ENCODE data around the gene NBPF1.
"Not testable (repeated sequence)": the region's sequence is repeated elsewhere in the genome, so short reads cannot be mapped to it uniquely, and the experiment has no call there.

NBPF1 gene

DNA sequence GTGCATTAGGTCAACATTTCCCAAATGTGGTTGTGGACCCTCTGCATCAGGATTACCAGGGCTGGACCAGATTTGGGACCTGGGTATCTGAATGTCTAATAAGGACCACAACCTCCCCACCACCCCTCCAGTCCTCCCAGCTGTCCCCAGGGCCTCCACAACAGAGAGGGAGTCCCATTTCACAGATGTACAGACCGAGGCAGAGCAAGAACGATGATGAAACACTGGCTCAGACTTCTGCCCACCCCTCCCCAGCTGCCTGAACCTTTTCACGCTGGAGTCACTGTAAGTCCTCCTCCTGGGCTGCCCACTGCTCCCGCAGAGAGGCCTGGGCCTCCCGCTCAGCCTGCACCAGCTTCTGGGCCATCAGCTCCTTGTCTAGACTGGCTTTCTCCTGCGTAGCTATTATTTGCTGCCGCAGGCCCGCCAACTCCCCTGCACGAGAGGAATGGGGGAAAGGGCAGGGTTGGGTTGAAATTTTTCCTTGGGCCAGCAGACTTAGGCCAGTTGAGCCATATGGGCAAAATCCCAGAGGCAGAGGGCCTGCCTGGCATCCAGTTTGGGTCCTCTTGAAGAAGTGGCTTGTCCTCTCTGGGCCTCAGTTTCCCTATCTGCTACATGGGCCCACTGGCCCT is 8.4 kb upstream of the NBPF1 start:
- DNase-seq (ENCODE audit: low spot score) = not testable (repeated sequence)

DNA sequence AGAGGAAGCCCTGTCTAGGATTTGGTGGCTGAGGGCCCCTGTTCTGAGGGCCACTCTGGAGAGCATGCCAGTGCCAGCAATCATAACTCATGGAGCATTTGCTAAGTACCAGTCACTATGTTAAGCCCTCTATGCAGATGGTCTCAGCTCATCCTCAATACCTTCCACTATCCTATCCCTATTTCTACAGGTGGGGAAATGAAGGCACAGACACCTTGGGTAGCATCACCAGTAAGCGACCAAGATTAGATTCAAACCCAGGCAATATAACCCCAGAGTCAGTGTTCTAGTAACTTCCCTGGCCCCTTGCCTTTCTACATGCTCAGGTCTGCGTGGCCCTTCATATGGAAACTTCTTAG is 7.9 kb upstream of the NBPF1 start:
- no peak for DNase-seq (ENCODE audit: low spot score)

DNA sequence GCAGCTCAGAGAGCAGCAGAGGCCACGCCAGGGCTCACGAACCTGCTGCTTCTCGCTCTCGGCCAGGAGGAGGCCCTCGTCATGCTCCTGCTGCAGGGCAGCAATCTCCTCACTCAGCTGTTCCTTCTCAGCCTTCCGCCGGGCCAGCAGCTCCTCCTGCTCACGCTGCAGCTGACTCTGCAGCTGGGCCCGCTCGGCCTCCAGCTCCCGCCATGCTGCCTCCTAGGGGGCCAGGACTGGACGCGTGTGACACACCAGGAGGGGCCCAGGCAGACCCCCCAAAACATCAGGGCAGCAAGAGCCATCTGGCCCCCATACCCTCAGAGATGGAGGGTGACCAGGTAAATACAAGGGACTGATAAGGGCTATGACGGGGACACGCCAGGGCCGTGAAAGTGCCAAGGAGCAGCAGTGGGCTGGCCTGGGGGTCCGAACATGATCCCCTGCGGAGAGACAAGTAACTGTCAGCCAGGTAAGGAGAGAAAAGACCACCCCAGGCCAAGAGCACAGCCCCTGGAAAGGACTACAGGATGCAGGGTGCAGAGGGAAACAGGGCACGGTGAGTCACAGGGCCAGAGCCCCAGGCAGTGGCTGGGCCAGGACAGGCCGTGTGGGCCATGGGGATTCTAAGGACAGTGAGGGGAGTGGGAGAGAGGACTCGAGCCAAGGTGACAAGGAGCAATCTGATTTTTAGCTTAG is 6.6 kb upstream of the NBPF1 start:
- not testable (repeated sequence) for DNase-seq (ENCODE audit: low spot score)

DNA sequence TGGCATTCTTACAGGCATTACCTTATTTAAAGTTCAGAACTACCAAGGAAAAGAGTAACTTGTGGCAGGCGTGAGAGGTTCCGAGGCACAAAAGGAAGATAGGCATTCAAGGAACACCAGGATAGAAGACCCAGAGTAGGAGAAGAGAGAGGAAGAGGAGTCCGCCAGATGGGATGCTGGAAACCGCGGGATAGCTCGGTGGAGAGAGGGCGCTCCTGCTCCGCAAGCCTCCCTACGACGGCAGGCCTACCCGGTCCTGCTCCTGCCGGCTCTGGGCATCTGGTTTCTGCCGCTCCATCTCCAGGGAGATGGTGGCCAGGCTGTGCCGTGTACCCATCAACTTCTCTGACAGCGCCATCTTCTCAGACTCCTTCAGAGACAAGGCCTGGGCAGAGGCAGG is 5.4 kb upstream of the NBPF1 start:
- DNase-seq (ENCODE audit: low spot score) = no peak

DNA sequence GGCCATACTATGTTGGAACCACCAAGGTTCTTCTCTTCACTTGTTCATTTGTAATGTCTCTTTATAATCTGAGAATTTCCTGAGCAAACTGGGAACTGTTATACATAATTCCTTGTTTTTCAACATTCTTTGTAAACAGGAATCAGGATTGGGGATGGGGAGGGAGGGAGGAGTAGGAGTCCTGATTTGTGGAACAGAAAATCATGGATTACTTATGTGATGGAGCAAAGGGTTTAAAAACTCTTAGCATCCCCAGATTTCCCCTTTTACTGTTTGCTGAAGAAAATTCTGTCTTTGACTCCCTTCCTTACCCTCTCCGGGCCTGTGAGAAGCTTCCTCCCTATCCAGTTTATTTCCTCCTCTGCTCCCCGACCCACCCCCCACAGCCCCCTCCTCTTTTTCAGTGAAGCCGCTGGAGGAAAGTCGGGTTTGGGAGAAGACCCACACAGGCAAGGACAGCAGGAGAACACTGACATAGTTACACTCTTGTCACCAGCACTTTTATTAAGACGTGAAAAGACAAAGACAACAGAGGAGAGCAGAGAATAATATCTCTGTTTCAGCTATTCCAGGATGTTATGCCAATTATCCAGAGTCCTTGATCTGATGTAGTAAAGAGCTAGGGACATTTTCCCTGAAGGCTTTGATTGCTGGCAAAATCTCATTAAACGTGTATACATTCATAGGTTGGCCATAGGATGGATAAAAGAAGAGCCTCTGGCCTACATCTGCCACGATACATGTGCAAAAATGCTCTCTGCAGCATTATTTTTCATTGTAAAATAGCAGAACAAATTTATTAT is 4.6 kb upstream of the NBPF1 start:
- DNase-seq (ENCODE audit: low spot score) = no peak

DNA sequence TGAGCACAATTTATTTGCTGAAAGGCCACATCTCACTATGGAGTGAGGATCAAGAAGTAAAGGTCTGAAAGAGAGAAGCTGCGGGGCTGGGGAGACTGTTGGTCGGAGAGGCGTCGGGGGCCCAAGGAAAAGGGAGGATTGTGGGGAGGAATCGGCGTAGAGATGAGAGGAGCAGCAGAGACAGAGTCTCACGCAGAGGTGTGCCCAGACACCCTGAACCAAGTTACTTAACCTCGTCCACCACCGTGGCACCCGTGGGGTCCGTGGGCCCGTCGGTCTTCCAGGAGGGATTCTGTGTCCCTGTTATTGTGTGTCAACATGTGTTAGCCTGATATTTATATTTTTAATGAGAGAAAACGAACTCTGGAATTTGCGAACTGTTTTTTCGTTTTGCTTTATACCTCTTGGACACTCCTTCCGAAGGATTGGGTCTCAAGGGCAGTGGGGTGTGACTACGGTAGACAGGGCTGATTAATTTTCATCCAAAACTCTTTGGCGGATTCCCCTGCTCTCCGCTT is 3.8 kb upstream of the NBPF1 start:
- no peak for DNase-seq (ENCODE audit: low spot score)

DNA sequence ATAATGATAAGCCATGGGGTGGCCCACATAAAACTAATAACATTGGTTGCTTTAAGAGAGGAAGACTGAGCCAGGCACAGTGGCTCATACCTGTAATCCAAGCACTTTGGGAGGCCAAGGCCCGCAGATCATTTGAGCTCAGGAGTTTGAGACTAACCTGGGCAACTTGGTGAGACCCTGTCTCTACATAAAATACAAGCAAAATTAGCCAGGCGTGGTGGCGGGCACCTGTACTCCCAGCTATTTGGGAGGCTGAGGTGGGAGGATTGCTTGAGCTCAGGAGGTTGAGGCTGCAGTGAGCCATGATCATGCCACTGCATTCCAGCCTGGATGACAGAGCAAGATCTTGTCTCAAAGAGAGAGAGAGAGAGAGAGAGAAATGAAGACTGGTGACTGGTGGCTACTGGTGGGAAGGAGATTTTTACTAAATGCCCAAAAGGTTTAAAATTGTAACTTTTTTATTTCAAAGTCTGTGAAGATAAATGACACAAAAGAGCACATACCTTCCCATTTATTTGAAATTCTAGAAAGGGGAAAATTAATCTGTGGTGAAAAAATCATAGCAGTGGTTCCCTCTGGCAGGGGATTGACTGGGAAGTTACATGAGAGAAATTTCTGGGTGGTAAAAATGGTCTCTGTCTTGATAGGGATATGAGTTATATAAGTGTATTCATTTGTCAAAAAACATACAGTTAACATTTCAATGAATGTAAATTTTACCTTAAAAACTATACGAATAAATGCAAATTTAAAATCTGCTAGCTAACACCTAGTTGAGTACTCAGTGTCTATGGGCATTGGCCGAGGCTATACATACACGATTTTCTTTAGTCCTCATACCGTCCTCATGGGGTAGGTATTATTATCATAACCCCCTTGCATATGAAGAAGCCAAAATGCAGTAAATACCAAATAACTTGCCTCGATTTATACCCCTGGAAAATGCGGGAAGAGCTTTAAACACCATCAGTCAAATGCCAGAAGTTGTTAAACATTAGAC is 2.2 kb upstream of the NBPF1 start:
- no peak for DNase-seq (ENCODE audit: low spot score)

DNA sequence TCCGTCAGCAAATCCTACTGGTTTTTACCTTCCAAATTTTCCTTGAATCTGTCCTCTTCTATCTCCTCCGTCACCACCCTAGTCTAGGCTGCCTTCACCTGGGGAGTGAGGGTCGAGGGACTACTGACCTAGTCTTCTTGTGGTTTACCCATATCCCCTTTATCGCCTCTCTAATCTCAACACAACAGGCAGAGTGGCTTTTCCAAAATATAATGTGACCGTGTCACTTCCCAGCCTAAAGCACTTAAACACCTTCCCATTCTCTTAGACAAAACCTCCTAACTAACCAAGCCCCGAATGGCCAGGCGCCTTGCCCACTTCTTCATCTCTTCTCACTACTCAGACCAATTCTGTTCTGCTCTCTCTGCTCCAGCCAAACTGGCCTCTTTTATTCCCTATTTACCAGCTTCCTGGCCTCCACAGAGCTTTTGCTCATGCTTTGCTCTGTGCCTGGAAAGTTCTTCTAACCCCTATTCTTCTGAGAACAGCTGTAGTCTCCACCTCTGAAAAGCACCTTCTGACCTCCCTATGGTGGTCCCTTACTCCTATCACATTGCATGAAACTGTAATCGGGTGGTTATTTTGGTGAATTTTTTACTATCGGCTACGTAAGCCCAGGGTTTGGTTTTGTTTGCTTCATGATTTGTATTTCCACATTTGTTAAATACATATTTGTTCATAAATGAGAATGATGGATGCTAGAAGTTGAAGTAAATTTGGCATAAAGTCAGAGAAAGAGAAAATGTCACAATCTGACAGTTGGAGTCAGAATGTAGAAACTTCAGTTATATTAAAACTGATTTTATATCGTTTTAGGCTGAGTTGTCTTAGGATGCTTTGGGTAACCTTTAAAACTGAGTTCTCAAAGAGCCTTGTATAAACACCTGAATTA is 1.2 kb upstream of the NBPF1 start:
- no peak for DNase-seq (ENCODE audit: low spot score)

DNA sequence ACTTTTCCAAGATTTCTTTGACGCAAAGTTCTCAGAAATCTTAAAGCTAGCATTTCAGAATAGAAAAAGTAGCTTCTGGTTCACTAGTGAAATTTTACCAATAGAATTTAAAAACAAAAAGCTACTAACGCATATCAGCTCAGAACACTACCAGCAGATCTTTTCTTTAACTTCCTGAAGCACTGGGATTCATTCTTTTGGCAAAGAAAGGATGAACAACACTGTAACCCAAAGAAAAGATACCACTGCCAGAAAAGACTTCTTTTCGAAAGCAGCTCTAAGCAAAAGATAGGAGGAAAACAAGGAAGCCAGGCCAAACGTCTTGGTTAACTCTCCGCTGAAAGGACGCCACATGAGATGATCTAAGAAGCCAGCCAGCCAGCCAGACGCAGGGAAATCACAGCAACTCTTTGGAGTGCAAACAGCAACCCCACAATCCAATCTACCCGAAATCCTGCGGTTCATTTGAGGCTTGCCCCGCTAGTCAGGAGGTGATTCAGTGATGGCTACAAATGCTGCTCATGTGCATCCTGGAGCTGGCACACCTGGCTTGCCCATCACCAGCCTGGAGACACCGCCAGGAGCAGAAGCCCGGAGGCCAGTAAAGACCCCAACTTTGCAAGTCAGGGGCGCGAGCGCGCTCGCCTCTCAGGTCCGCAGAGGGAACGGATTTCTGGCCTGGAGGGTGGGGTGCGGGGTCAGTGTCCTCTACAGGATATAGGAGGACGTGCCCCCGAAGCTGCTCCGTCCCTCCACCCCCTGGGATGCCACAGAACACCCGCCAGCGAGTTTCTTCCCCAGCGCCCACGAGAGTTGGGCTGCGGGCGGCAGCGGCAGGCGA is 812 bp downstream of the NBPF1 start:
- no peak for DNase-seq (ENCODE audit: low spot score)

DNA sequence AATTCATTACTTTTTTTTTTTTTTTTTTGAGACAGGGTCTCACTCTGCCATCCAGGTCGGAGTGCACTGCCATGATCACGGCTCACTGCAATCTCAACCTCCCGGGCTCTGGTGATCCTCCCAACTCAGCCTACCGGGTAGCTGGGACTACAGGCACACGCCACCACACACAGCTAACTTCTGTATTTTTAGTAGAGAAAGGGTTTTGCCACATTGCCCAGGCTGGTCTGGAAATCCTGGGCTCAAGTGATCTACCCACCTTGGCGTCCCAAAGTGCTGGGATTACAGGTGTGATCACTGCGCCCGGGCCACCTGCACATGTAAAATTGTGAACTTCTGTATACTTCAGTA is 1.4 kb downstream of the NBPF1 start:
- not testable (repeated sequence) for DNase-seq (ENCODE audit: low spot score)

DNA sequence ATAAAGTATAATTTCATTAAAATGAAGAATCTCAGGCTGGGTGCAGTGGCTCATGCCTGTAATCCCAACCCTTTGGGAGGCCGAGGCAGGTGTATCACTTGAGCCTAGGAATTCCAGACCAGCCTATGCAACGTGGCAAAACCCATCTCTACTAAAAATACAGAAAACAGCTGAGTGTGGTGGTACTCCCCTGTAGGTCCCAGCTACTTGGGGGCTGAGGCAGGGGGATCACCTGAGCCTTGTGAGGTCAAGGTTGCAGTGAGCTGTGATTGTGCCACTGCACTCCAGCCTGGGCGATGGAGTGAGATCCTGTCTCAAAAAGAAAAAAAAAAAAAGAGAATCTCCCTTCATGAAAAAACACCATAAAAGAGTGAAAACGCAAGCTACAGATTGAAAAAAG is 2.2 kb downstream of the NBPF1 start:
- DNase-seq (ENCODE audit: low spot score) = not testable (repeated sequence)

DNA sequence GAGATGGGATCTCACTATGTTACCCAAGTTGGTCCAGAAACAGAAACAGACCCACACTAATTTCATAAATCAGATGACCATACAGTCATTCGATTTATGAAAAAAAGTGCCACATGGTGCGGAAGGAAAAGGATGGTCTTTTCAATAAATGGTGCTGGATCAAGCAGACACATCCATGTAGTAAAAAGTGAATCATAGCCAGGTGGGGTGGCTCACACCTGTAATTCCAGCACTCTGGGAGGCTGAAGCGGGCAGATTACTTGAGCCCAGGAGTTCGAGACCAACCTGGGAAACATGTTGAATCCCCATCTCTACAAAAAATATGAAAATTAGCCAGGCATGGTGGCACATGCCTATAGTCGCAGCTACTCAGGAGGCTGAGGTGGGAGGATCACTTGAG is 2.8 kb downstream of the NBPF1 start:
- DNase-seq (ENCODE audit: low spot score) = not testable (repeated sequence)

DNA sequence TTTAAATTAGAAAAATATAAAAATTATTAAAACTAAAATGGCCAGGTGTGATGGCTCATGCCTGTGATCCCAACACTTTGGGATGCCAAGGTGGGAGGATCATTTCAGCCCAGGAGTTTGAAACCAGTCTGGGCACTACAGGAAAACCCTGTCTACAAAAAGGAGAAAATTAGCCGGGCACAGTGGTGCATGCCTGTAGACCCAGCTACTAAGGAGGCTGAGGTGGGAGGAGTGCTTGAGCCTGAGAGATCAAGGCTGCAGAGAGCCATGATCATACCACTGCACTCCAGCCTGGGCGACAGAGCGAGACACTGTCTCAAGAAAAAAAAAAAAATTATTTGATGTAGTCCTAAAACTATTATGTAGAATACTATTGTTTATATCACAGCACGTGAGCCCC is 3.6 kb downstream of the NBPF1 start:
- not testable (repeated sequence) for DNase-seq (ENCODE audit: low spot score)

DNA sequence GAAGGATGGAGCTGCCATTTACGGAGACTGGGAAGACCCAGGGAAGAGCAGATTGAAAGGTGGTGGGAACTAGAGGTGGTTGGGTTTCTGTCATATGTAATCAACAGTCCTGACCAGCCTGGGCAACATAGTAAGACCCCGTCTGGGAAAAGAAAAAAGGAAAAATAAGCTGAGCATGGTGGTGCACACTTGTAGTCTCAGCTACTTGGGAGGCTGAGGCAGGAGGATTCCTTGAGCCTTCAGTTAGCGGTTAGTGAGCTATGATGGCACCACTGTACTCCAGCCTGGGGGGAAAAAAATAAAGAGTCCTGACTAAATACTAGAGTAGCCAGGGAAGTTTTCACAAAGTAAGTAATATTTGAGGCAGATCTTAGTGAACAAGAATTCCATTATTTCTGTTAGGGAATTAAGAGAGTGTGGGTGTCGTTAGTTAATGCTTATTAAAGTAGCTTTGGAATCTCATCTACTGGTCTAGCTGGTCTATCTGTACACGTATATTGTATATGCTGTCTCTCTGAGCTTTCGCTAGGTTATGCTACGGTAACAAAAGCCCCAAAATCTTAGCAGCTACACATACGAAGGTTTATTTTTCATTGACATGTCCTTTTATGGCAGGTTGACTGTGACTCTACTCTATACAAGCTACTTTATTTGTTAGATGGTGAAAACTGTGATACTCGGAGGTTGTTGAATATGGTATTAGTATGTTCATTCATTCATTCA is 4.4 kb downstream of the NBPF1 start:
- no peak for DNase-seq (ENCODE audit: low spot score)

DNA sequence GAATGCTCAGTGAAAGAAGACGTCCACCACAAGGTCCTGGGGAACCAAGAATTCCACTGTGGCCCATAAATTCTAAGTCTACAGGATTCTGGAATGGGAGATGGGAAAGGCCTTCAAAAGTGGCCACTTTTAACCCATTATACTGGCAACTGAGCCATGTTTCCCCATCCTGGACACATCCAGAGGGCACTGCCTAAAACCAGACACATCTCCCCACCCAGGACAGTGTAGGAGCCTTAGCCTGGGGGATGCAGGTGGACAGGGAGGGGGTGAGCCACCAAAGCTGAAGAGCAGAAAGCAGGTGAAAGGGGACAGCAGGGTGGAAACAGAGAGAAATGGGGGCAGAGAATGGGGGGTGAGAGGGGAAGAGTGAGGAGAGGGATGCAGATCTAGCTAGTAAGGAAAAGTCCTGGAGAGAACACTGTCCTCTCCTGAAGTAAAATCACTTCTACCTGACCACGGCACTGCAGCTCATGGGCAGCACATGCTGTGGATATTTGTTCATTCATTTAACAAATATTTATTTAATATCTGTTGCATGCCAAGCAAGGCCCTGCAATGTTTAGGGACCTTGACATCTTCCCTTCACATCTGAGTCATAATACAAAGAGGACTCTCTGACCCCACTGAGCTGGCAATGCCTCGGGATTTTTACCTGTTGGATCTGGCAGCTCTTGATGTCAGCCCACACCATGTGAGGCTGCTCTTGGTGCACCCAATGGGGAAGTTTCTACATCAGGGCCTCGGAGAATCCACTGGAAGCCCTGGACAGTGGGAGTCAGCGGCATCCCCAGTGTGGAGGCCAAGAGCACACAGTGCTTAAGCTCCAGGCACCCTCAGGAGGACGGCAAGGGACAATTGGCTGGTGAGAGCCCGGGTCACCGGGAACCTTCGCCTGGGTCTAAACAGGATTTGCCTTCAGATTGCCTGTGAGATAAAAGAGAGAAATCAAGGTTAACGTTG is 5.2 kb downstream of the NBPF1 start:
- not testable (repeated sequence) for DNase-seq (ENCODE audit: low spot score)

DNA sequence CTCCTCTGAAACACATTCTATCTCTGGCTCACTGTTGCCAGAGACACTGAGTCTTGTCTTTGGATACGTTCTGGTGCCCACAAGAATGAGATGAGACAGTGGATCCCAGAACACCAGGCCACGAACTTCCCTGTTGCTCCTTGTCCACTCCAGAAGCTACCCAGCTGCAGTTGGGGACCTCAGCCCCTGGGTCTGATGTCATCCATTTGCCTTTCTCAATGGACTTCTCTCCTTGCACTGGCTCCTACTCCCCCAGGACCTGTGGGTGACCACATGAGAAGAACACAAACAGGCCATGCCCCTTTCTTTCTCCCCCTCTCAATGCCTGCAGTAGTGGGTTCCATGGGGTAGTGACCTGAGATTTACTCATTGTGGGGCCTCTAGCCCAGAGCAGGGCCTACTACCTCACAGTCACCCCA is 5.9 kb downstream of the NBPF1 start:
- DNase-seq (ENCODE audit: low spot score) = no peak

DNA sequence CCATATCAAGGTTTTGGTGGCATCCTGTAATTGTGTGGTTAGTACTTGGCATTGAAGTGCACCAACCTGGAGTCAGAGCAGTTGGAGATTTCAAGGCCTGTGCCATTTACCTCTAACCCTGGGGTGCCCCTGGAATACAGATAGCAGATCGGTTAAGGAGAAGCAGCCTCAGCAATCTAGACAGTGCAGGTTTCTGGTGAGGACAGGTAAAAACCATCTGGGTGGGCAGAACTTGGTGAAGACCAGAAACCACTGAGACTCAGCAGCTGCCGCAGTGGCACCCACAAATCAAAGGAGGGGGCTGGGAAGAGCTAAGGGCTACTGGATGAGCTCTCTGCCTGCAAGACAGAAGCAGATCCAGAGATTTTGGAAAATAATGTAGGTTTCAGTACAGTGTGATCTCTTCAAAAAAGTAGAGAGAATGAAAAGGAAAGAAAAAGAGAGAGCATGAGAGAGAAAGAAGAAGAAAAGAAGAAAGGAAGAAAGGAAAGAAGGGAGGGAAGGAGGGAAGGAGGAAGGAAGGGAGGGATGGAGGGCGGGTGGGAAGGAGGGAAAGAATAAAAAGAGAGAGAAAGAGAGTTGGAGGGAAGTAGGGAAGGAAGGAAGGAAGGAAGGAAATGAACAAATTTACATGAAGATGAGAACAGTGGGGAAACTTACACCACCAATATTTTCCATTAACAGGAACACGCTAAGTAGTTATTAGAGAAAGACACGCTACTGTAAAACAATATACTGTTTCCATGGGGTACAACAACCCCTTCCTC is 6.5 kb downstream of the NBPF1 start:
- not testable (repeated sequence) for DNase-seq (ENCODE audit: low spot score)

All from COLO829 (cell line).